K562 (cell line): ENCODE results near the gene LAGE3. TPM values are rescaled to one million over a fixed set of nuclear protein-coding genes. Genes with fewer than 3 reads are reported as not detected.

ENCODE experiments used
- ATF2 ChIP-seq: sonication (generic); formaldehyde crosslinking; IDR thresholded peaks from 2 replicates; pipeline ENCODE4 v1.8.1; 2022; ENCODE audit warnings: missing genetic modification reagents
- ZNF263 ChIP-seq: sonication (generic); formaldehyde crosslinking; IDR thresholded peaks from 2 replicates; pipeline ENCODE4 v1.8.0; 2022; ENCODE audit warnings: mild to moderate bottlenecking, missing genetic modification reagents, borderline replicate concordance
- ZNF511 ChIP-seq: sonication (generic); formaldehyde crosslinking; IDR thresholded peaks from 2 replicates; pipeline ENCODE4 v1.8.0; 2022; ENCODE audit warnings: mild to moderate bottlenecking, missing genetic modification reagents
- polyA plus RNA-seq, 8 experiments: library from polyadenylated mRNA; depleted of rRNA in 4 of 8; stranded (reverse) in 5 of 8; unstranded in 3 of 8; fragments of >200 nt; fragmentation: Nextera tagmentation in 2 of 8; fragmentation: Illumina TruSeq in 1 of 8; extraction: Ambion mirVana in 2 of 8; extraction: Trizol in 1 of 8; gene quantifications; 2 replicates each; pipeline versions ENCODE4 v1.2.1 to v1.2.3, GENCODE V29; 2011 to 2014; ENCODE audit warnings: inconsistent platforms in 1 of 8, missing spikeins in 1 of 8
- total RNA-seq, 7 experiments: library from RNA; depleted of rRNA in 6 of 7; stranded (reverse); fragments of >200 nt in 6 of 7; fragmentation: Illumina TruSeq in 2 of 7; extraction: Trizol in 2 of 7; gene quantifications; 2 replicates each; pipeline versions ENCODE4 v1.2.1 to v1.2.3, GENCODE V29; 2011 to 2021; ENCODE audit warnings: low replicate concordance in 1 of 7
- TF ChIP-seq, protein P1 (sequence below): fragments of 450-650 bp; IDR thresholded peaks from 2 replicates; pipeline ENCODE4 v1.6.1; 2017; ENCODE audit warnings: antibody characterized with exemption, mild to moderate bottlenecking

LAGE3 gene
- total and polyA plus RNA-seq, 9 of the 15 experiments (the other 6 are each of a cell fraction or from before 2014, with no cell fraction given) = 28.2 to 125 (median 35.8) TPM

DNA sequence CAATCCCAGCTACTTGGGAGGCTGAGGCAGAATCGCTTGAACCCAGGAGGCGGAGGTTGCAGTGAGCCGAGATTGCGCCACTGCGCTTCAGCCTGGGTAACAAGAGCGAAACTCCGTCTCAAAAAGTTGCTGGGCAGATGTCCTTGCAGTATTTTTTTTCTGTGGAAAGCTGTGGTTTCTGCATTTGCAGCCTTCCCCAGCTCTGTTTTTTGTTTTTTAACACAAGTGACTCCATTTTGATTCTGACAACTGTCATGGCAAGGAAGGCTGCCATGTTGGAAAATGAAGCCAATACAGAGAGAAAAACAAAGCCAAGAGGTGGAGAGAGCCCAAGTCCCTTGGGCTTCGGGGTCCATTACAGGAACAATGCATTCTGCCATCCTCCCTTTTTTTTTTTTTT, 23.0 kb upstream of the LAGE3 start (continued):
- TF ChIP-seq ATF2 (CRISPR knock-in tag) (no peak), ZNF511 (CRISPR knock-in tag) (no peak), ZNF263 (CRISPR knock-in tag) (no peak)
- TF ChIP-seq, protein P1, sequence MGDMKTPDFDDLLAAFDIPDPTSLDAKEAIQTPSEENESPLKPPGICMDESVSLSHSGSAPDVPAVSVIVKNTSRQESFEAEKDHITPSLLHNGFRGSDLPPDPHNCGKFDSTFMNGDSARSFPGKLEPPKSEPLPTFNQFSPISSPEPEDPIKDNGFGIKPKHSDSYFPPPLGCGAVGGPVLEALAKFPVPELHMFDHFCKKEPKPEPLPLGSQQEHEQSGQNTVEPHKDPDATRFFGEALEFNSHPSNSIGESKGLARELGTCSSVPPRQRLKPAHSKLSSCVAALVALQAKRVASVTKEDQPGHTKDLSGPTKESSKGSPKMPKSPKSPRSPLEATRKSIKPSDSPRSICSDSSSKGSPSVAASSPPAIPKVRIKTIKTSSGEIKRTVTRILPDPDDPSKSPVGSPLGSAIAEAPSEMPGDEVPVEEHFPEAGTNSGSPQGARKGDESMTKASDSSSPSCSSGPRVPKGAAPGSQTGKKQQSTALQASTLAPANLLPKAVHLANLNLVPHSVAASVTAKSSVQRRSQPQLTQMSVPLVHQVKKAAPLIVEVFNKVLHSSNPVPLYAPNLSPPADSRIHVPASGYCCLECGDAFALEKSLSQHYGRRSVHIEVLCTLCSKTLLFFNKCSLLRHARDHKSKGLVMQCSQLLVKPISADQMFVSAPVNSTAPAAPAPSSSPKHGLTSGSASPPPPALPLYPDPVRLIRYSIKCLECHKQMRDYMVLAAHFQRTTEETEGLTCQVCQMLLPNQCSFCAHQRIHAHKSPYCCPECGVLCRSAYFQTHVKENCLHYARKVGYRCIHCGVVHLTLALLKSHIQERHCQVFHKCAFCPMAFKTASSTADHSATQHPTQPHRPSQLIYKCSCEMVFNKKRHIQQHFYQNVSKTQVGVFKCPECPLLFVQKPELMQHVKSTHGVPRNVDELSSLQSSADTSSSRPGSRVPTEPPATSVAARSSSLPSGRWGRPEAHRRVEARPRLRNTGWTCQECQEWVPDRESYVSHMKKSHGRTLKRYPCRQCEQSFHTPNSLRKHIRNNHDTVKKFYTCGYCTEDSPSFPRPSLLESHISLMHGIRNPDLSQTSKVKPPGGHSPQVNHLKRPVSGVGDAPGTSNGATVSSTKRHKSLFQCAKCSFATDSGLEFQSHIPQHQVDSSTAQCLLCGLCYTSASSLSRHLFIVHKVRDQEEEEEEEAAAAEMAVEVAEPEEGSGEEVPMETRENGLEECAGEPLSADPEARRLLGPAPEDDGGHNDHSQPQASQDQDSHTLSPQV = peak; percentile 79
